ENCODE measurements around the gene BTN1A1. TPM values are rescaled to one million over a fixed set of nuclear protein-coding genes. Genes with fewer than 3 reads are reported as not detected.
"Not testable (repeated sequence)": the region's sequence is repeated elsewhere in the genome, so short reads cannot be mapped to it uniquely, and the experiment has no call there.

Gene BTN1A1
- total RNA-seq, 6 experiments from 2014 or later = not detected

GRCh38 chr6:26520237-26520849 is 20.2 kb downstream of the BTN1A1 start:
- Histone ChIP-seq H3K4me3 (peak overlapping the region; percentile 30 to 58 (median 38)), H3K9me3 (no peaks in the 10 kb centered on the region), H3K27ac (peak overlapping the region; percentile 39 to 75 (median 70)), H3K27me3 (no peaks in the 10 kb centered on the region), H3K36me3 (no peaks in the 10 kb centered on the region), H3K4me1 (peaks cover 0 to 4% (median 0%) of the 10 kb centered on the region in 4 donors)
- ATAC-seq (peak; percentile 36 to 59 (median 48)), DNase-seq (peak in 2 of 3 donors; percentile 67)
- no peak for TF ChIP-seq CTCF (IDR thresholded peaks at IDR 0.05)
- no peak for TF ChIP-seq POLR2A (IDR thresholded peaks at IDR 0.05)
- intact Hi-C loops (cut with DNase I) = no loop called here
- 24% methylated on average over 12 of the region's 21 CpGs for WGBS (ENCODE audit: insufficient coverage, low coverage, low lambda C conversion rate, missing lambda C conversion rate)

DNA sequence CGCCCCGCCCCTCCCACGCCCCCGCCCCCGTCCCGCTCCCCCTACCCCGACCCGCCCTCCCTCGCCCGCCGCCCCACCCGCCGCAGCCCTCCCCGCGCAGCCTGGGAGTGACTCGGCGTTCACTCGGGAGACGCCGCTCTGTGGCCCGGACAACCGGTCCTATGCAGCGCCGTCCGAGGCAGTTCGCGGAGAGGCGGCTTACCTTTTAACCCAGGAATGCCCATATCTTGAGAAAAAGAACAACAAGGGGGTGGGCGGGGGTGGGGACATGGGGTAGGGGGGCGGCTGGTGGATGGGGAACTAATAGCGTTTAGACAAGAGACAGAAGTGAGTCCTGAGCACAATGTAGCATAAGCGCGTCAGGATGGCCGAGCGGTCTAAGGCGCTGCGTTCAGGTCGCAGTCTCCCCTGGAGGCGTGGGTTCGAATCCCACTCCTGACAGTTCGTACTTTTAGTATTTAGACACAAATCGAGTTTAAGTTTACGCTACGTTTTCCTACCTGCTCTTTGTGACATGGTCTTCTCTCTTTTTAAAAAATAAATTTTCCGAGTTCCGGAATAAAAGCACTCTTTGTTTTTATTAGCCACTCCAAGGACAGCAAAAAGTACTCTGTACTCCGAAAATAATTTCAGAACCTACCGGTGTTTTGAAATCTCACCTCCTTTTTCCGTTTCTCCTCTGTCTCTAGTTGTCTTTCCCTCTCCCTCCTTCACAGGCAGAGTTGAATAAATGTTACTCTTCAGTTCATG is 20.9 kb downstream of the BTN1A1 start:
- H3K27ac ChIP-seq = peak overlapping the region; percentile 75 to 90 (median 75)
- peak; percentile 87 to 93 (median 91) for ATAC-seq
- intact Hi-C loops (cut with DNase I) = no loop called here
- WGBS (ENCODE audit: insufficient coverage, low coverage, low lambda C conversion rate, missing lambda C conversion rate) = under 1% methylated on average over 41 of the region's 49 CpGs
- TF ChIP-seq POLR2A (IDR thresholded peaks at IDR 0.05) = no peak
- no peak for TF ChIP-seq CTCF (IDR thresholded peaks at IDR 0.05)
- no peaks in the 10 kb centered on the region for H3K36me3 ChIP-seq
- no peaks in the 10 kb centered on the region for H3K9me3 ChIP-seq
- no peaks in the 10 kb centered on the region for H3K27me3 ChIP-seq
- DNase-seq = peak; percentile 90 to 92 (median 90)
- peak overlapping the region; percentile 29 to 58 (median 38) for H3K4me3 ChIP-seq
- peaks cover 0 to 4% (median 0%) of the 10 kb centered on the region in 4 donors for H3K4me1 ChIP-seq

DNA sequence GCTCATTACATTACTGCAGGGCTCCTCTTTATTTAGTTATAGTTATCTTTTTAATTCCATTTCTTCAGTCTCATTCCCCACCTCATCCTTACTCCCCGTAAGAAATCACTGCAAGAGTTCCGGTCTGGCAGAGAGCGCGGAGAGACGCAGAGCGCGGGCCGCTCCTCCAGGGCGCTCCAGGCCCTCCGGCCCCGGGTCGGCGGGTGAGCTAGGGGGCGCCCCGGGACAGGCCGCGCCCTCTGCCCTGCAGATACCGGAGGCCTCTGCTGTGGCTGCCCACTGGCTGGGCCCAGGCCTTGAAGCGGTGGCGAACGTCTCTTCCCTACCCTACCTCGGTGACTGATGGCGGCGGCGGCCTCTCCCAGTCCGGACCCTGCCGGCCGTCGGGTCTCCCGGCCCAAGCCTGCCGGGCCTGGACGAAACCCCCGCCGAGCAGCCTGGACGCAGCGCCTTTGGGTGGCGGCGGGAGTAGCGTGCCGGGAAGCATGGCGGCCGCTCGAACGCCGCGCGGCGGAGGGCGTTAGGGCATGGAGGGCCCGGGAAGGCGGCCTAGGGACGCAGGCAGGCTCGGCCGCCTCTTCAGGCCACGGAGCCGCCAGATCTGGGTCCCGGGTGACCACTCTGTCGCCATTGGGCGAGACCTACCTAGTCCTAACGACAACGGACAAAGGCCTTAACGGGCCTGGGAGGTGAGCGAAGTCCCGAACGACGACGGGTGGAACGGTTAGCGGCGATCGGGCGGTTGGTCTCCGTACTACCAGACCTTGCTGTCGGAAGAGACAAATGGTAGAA is 21.7 kb downstream of the BTN1A1 start:
- 38% methylated on average over 25 of the region's 74 CpGs for whole genome bisulfite sequencing (ENCODE audit: insufficient coverage, low coverage, low lambda C conversion rate, missing lambda C conversion rate)
- Histone ChIP-seq H3K4me3 (peak overlapping the region; percentile 29 to 58 (median 38)), H3K27ac (peak overlapping the region; percentile 75 to 90 (median 75)), H3K27me3 (no peaks in the 10 kb centered on the region), H3K4me1 (peaks cover 0 to 4% (median 0%) of the 10 kb centered on the region in 4 donors), H3K9me3 (no peaks in the 10 kb centered on the region), H3K36me3 (no peaks in the 10 kb centered on the region)
- ATAC-seq (peak; percentile 61 to 82 (median 78)), DNase-seq (peak; percentile 72 to 84 (median 78))
- intact Hi-C loops (cut with DNase I) = no loop called here
- TF ChIP-seq POLR2A (IDR thresholded peaks at IDR 0.05) (no peak), CTCF (IDR thresholded peaks at IDR 0.05) (peak in 3 of 4 donors; percentile 25 to 33 (median 28))

- 76% methylated on average over 11 of the region's 11 CpGs for WGBS (ENCODE audit: insufficient coverage, low coverage, low lambda C conversion rate, missing lambda C conversion rate)
- peak overlapping the region in 1 of 3 donors; percentile 58 for H3K4me3 ChIP-seq
- peak overlapping the region in 1 of 3 donors; percentile 75 for H3K27ac ChIP-seq
- intact Hi-C loops (cut with DNase I); H3K4me1 ChIP-seq; DNase-seq; H3K9me3 ChIP-seq; H3K36me3 ChIP-seq; H3K27me3 ChIP-seq; ATAC-seq: not testable (repeated sequence)
Measured at GRCh38 chr6:26522486-26523228, 22.6 kb downstream of the BTN1A1 start.

GRCh38 chr6:26524314-26524713 is 24.2 kb downstream of the BTN1A1 start:
- H3K9me3 ChIP-seq; H3K4me1 ChIP-seq; H3K4me3 ChIP-seq; DNase-seq; ATAC-seq; intact Hi-C loops (cut with DNase I); H3K27me3 ChIP-seq; H3K36me3 ChIP-seq; H3K27ac ChIP-seq: not testable (repeated sequence)
- WGBS (ENCODE audit: insufficient coverage, low coverage, low lambda C conversion rate, missing lambda C conversion rate) = 94% methylated on average over 2 of the region's 2 CpGs

Data from right lobe of liver (tissue), 6 donors.